Measurements from ENCODE around the gene DST.

The DST gene

GRCh38 chr6:56687551-56687950 lies 44.9 kb upstream of the DST start:
- TF ChIP-seq CTCF (IDR thresholded peaks at IDR 0.05; ENCODE audit: insufficient read depth, missing control alignments) = no peak
- no peak for FAIRE-seq

GRCh38 chr6:56686429-56686828 lies 43.7 kb upstream of the DST start:
- FAIRE-seq = no peak
- DNase-seq (ENCODE audit: insufficient read length, low spot score) = no peak

More at GRCh38 chr6:56687551-56687950, 44.9 kb upstream of the DST start:
- DNase-seq (ENCODE audit: insufficient read length, low spot score) = no peak

GRCh38 chr6:56685994-56686393 lies 43.3 kb upstream of the DST start:
- DNase-seq (ENCODE audit: insufficient read length, low spot score) (no peak), FAIRE-seq (no peak)
- no peak for TF ChIP-seq CTCF (IDR thresholded peaks at IDR 0.05; ENCODE audit: insufficient read depth, missing control alignments)

More at GRCh38 chr6:56686429-56686828, 43.7 kb upstream of the DST start:
- TF ChIP-seq CTCF (IDR thresholded peaks at IDR 0.05; ENCODE audit: insufficient read depth, missing control alignments) = no peak

- TF ChIP-seq CTCF (IDR thresholded peaks at IDR 0.05; ENCODE audit: insufficient read depth, missing control alignments) = no peak
- no peak for FAIRE-seq
- no peak for DNase-seq (ENCODE audit: insufficient read length, low spot score)
Measured at GRCh38 chr6:56685102-56685733, 42.5 kb upstream of the DST start.

GRCh38 chr6:56684342-56685101 lies 41.8 kb upstream of the DST start:
- DNase-seq (ENCODE audit: insufficient read length, low spot score) (no peak), FAIRE-seq (no peak)
- no peak for TF ChIP-seq CTCF (IDR thresholded peaks at IDR 0.05; ENCODE audit: insufficient read depth, missing control alignments)

- DNase-seq (ENCODE audit: insufficient read length, low spot score) (no peak), FAIRE-seq (no peak)
- TF ChIP-seq CTCF (IDR thresholded peaks at IDR 0.05; ENCODE audit: insufficient read depth, missing control alignments) = no peak
Measured at GRCh38 chr6:56683882-56684281, 41.2 kb upstream of the DST start.

- FAIRE-seq = no peak
- TF ChIP-seq CTCF (IDR thresholded peaks at IDR 0.05; ENCODE audit: insufficient read depth, missing control alignments) = no peak
- no peak for DNase-seq (ENCODE audit: insufficient read length, low spot score)
Measured at GRCh38 chr6:56682635-56683034, 39.9 kb upstream of the DST start.

Data from D721Med (cell line).